ENCODE data around the gene CPT1C. TPM values are rescaled to one million over a fixed set of nuclear protein-coding genes. Genes with fewer than 3 reads are reported as not detected.
A peak's percentile ranks its signal among the peaks of the same experiment; 100 is the strongest.

Gene CPT1C
- total RNA-seq, 5 donors from 2014 or later (not counting 1 experiment from before 2014, with no cell fraction given): 1.4 to 2.2 (median 1.5) TPM; not detected in 1

- POLR2A ChIA-PET: no interaction called here
- no peaks in the 10 kb centered on the region for H3K27me3 Mint-ChIP-seq
Measured at GRCh38 chr19:49749055-49749716, 58.3 kb downstream of the CPT1C start.

GRCh38 chr19:49749771-49750170, 58.9 kb downstream of the CPT1C start:
- no CpG with 5 or more reads among the region's 1 CpG for WGBS (ENCODE audit: insufficient coverage)
- DNase-seq (no peak), ATAC-seq (replicated peaks in 1 of 4) (no peak)
- no peak overlapping the region for H3K27ac ChIP-seq (ENCODE audit: low read length)
- Mint-ChIP-seq H3K4me1 (no peaks in the 10 kb centered on the region), H3K4me3 (no peak overlapping the region), H3K9me3 (no peaks in the 10 kb centered on the region), H3K27ac (no peak overlapping the region), H3K36me3 (no peaks in the 10 kb centered on the region), H3K27me3 (no peaks in the 10 kb centered on the region)
- H3K4me1 ChIP-seq (ENCODE audit: control insufficient read depth in 1 of 2, extremely low read depth in 1 of 2, insufficient read depth in 2 of 2, low read length in 2 of 2): no peaks in the 10 kb centered on the region
- CTCF ChIA-PET: no interaction called here
- H3K4me3 ChIP-seq (ENCODE audit: control insufficient read depth in 1 of 2, extremely low read depth in 1 of 2, low read length in 1 of 2): no peak overlapping the region
- H3K27me3 ChIP-seq (replicated peaks in 1 of 2; ENCODE audit: control insufficient read depth in 2 of 2, extremely low read depth in 1 of 2, insufficient read depth in 2 of 2, low read length in 1 of 2): peaks cover 0 to 8% of the 10 kb centered on the region in 2 experiments
- H3K9me3 ChIP-seq: no peaks in the 10 kb centered on the region
- POLR2A ChIA-PET: no interaction called here
- H3K36me3 ChIP-seq (ENCODE audit: control insufficient read depth in 2 of 2, extremely low read depth in 1 of 2, insufficient read depth in 1 of 2, low read length in 1 of 2): no peaks in the 10 kb centered on the region

More at GRCh38 chr19:49749055-49749716, 58.3 kb downstream of the CPT1C start:
- H3K27me3 ChIP-seq (replicated peaks in 1 of 2; ENCODE audit: control insufficient read depth in 2 of 2, extremely low read depth in 1 of 2, insufficient read depth in 2 of 2, low read length in 1 of 2): peaks cover 0 to 8% of the 10 kb centered on the region in 2 experiments
- Mint-ChIP-seq H3K27ac (no peak overlapping the region), H3K36me3 (no peaks in the 10 kb centered on the region), H3K9me3 (no peaks in the 10 kb centered on the region), H3K4me3 (no peak overlapping the region), H3K4me1 (no peaks in the 10 kb centered on the region)
- no peaks in the 10 kb centered on the region for H3K36me3 ChIP-seq (ENCODE audit: control insufficient read depth in 2 of 2, extremely low read depth in 1 of 2, insufficient read depth in 1 of 2, low read length in 1 of 2)
- no peak overlapping the region for H3K27ac ChIP-seq (ENCODE audit: low read length)
- no peaks in the 10 kb centered on the region for H3K9me3 ChIP-seq
- ATAC-seq (replicated peaks in 1 of 4): no peak
- no peak overlapping the region for H3K4me3 ChIP-seq (ENCODE audit: control insufficient read depth in 1 of 2, extremely low read depth in 1 of 2, low read length in 1 of 2)
- H3K4me1 ChIP-seq (ENCODE audit: control insufficient read depth in 1 of 2, extremely low read depth in 1 of 2, insufficient read depth in 2 of 2, low read length in 2 of 2): no peaks in the 10 kb centered on the region
- WGBS (ENCODE audit: insufficient coverage): 93% methylated on average over 4 of the region's 6 CpGs
- DNase-seq: no peak
- CTCF ChIA-PET: no interaction called here

GRCh38 chr19:49752701-49753100, 61.8 kb downstream of the CPT1C start:
- H3K27me3 Mint-ChIP-seq: no peaks in the 10 kb centered on the region
- no peak overlapping the region for H3K27ac ChIP-seq (ENCODE audit: low read length)
- CTCF ChIA-PET: no interaction called here

GRCh38 chr19:49755956-49756355, 65.0 kb downstream of the CPT1C start:
- WGBS (ENCODE audit: insufficient coverage): no CpG with 5 or more reads among the region's 3 CpGs
- Histone ChIP-seq H3K4me1 (ENCODE audit: control insufficient read depth in 1 of 2, extremely low read depth in 1 of 2, insufficient read depth in 2 of 2, low read length in 2 of 2) (no peaks in the 10 kb centered on the region), H3K27me3 (replicated peaks in 1 of 2; ENCODE audit: control insufficient read depth in 2 of 2, extremely low read depth in 1 of 2, insufficient read depth in 2 of 2, low read length in 1 of 2) (peaks cover 0 to 6% of the 10 kb centered on the region in 2 experiments), H3K36me3 (ENCODE audit: control insufficient read depth in 2 of 2, extremely low read depth in 1 of 2, insufficient read depth in 1 of 2, low read length in 1 of 2) (no peaks in the 10 kb centered on the region), H3K4me3 (ENCODE audit: control insufficient read depth in 1 of 2, extremely low read depth in 1 of 2, low read length in 1 of 2) (no peak overlapping the region), H3K27ac (ENCODE audit: low read length) (no peak overlapping the region), H3K9me3 (no peaks in the 10 kb centered on the region)
- ATAC-seq (replicated peaks in 1 of 4) (no peak), DNase-seq (no peak)
- Mint-ChIP-seq H3K27me3 (peaks cover 0 to 2% of the 10 kb centered on the region in 2 donors), H3K9me3 (no peaks in the 10 kb centered on the region), H3K27ac (no peak overlapping the region), H3K36me3 (no peaks in the 10 kb centered on the region), H3K4me3 (no peak overlapping the region), H3K4me1 (no peaks in the 10 kb centered on the region)
- ChIA-PET POLR2A (no interaction called here), CTCF (interaction anchor here in 1 of 2 donors (0.6 kb wide), 1 partner anchor 36 kb away, joined by 3 read pairs; no protein-coding TSS in a partner anchor)

More at GRCh38 chr19:49752701-49753100, 61.8 kb downstream of the CPT1C start:
- Mint-ChIP-seq H3K9me3 (no peaks in the 10 kb centered on the region), H3K27ac (no peak overlapping the region), H3K4me1 (no peaks in the 10 kb centered on the region), H3K4me3 (no peak overlapping the region), H3K36me3 (no peaks in the 10 kb centered on the region)
- Histone ChIP-seq H3K4me1 (ENCODE audit: control insufficient read depth in 1 of 2, extremely low read depth in 1 of 2, insufficient read depth in 2 of 2, low read length in 2 of 2) (no peaks in the 10 kb centered on the region), H3K9me3 (no peaks in the 10 kb centered on the region), H3K27me3 (replicated peaks in 1 of 2; ENCODE audit: control insufficient read depth in 2 of 2, extremely low read depth in 1 of 2, insufficient read depth in 2 of 2, low read length in 1 of 2) (peaks cover 0 to 6% of the 10 kb centered on the region in 2 experiments), H3K36me3 (ENCODE audit: control insufficient read depth in 2 of 2, extremely low read depth in 1 of 2, insufficient read depth in 1 of 2, low read length in 1 of 2) (no peaks in the 10 kb centered on the region), H3K4me3 (ENCODE audit: control insufficient read depth in 1 of 2, extremely low read depth in 1 of 2, low read length in 1 of 2) (no peak overlapping the region)
- ATAC-seq (replicated peaks in 1 of 4) (no peak), DNase-seq (no peak)
- POLR2A ChIA-PET: interaction anchor here in 1 of 2 donors (0.6 kb wide), 1 partner anchor 14 kb away, joined by 4 read pairs; the partner anchor contains the start of gene AP2A1
- WGBS (ENCODE audit: insufficient coverage): no CpG with 5 or more reads among the region's 1 CpG

- Mint-ChIP-seq H3K4me3 (no peak overlapping the region), H3K9me3 (no peaks in the 10 kb centered on the region), H3K36me3 (no peaks in the 10 kb centered on the region), H3K4me1 (peaks cover 0 to 2% (median 0%) of the 10 kb centered on the region in 3 donors), H3K27me3 (peaks cover 0 to 2% of the 10 kb centered on the region in 2 donors), H3K27ac (no peak overlapping the region)
- no peaks in the 10 kb centered on the region for H3K36me3 ChIP-seq (ENCODE audit: control insufficient read depth in 2 of 2, extremely low read depth in 1 of 2, insufficient read depth in 1 of 2, low read length in 1 of 2)
- peaks cover 0 to 6% of the 10 kb centered on the region in 2 experiments for H3K27me3 ChIP-seq (replicated peaks in 1 of 2; ENCODE audit: control insufficient read depth in 2 of 2, extremely low read depth in 1 of 2, insufficient read depth in 2 of 2, low read length in 1 of 2)
- H3K4me1 ChIP-seq (ENCODE audit: control insufficient read depth in 1 of 2, extremely low read depth in 1 of 2, insufficient read depth in 2 of 2, low read length in 2 of 2): peaks cover 0 to 14% of the 10 kb centered on the region in 2 experiments
- CTCF ChIA-PET: no interaction called here
- ATAC-seq (replicated peaks in 1 of 4): no peak
- POLR2A ChIA-PET: no interaction called here
- no peak overlapping the region for H3K4me3 ChIP-seq (ENCODE audit: control insufficient read depth in 1 of 2, extremely low read depth in 1 of 2, low read length in 1 of 2)
- H3K27ac ChIP-seq (ENCODE audit: low read length): no peak overlapping the region
- H3K9me3 ChIP-seq: no peaks in the 10 kb centered on the region
- 55% methylated on average over 3 of the region's 7 CpGs for WGBS (ENCODE audit: insufficient coverage)
- no peak for DNase-seq
Measured at GRCh38 chr19:49758292-49758691, 67.4 kb downstream of the CPT1C start.

- H3K4me1 ChIP-seq (ENCODE audit: control insufficient read depth in 1 of 2, extremely low read depth in 1 of 2, insufficient read depth in 2 of 2, low read length in 2 of 2): peaks cover 5 to 21% of the 10 kb centered on the region in 2 experiments
- Mint-ChIP-seq H3K36me3 (no peaks in the 10 kb centered on the region), H3K27ac (peak overlapping the region in 1 of 2 donors; percentile 82), H3K27me3 (peaks cover 0 to 2% of the 10 kb centered on the region in 2 donors), H3K9me3 (no peaks in the 10 kb centered on the region), H3K4me1 (peaks cover 5 to 6% (median 6%) of the 10 kb centered on the region in 3 donors), H3K4me3 (no peak overlapping the region)
- no peaks in the 10 kb centered on the region for H3K36me3 ChIP-seq (ENCODE audit: control insufficient read depth in 2 of 2, extremely low read depth in 1 of 2, insufficient read depth in 1 of 2, low read length in 1 of 2)
- 100% methylated on average over 1 of the region's 1 CpG for WGBS (ENCODE audit: insufficient coverage)
- ChIA-PET POLR2A (no interaction called here), CTCF (no interaction called here)
- no peaks in the 10 kb centered on the region for H3K9me3 ChIP-seq
- DNase-seq (no peak), ATAC-seq (replicated peaks in 1 of 4) (no peak)
- peaks cover 0 to 4% of the 10 kb centered on the region in 2 experiments for H3K27me3 ChIP-seq (replicated peaks in 1 of 2; ENCODE audit: control insufficient read depth in 2 of 2, extremely low read depth in 1 of 2, insufficient read depth in 2 of 2, low read length in 1 of 2)
- H3K4me3 ChIP-seq (ENCODE audit: control insufficient read depth in 1 of 2, extremely low read depth in 1 of 2, low read length in 1 of 2): no peak overlapping the region
- H3K27ac ChIP-seq (ENCODE audit: low read length): peak overlapping the region; percentile 6
Measured at GRCh38 chr19:49761249-49761624, 70.3 kb downstream of the CPT1C start.

Measured in T-cell (primary cell).